GM21786 (cell line): ENCODE results near the gene USP47.

Experiments used
- ATAC-seq: cut with Tn5 transposase; IDR thresholded peaks from one replicate; pipeline ENCODE4 v1.9.1; 2021; ENCODE audit not compliant: unreplicated experiment

The USP47 gene

GRCh38 chr11:11841723-11842420, at the start of gene USP47:
Gene USP47, plus strand, starts transcription at chr11:11841972. Its CDS starts 214 bp downstream, at chr11:11842186.
- ATAC-seq, result peak; percentile 61

- no peak for ATAC-seq
These were observed 48.7 kb upstream of the USP47 start for GRCh38 chr11:11793073-11793472.

- ATAC-seq, result peak; percentile 55
These were observed 43.0 kb upstream of the USP47 start for GRCh38 chr11:11798586-11799438.

- ATAC-seq, result no peak
These were observed 36.5 kb upstream of the USP47 start for GRCh38 chr11:11805228-11805627.

GRCh38 chr11:11806074-11806473, 35.7 kb upstream of the USP47 start:
- no peak for ATAC-seq

- no peak for ATAC-seq
These were observed 35.2 kb upstream of the USP47 start for GRCh38 chr11:11806586-11806985.

- ATAC-seq, result no peak
These were observed 33.7 kb upstream of the USP47 start for GRCh38 chr11:11807811-11808782.

- ATAC-seq, result no peak
These were observed 32.7 kb upstream of the USP47 start for GRCh38 chr11:11808992-11809615.

- ATAC-seq, result no peak
These were observed 30.7 kb upstream of the USP47 start for GRCh38 chr11:11810764-11811726.

GRCh38 chr11:11813288-11813962, 28.3 kb upstream of the USP47 start:
- ATAC-seq, result no peak

- ATAC-seq, result no peak
These were observed 26.9 kb upstream of the USP47 start for GRCh38 chr11:11814614-11815452.

GRCh38 chr11:11816511-11817314, 25.1 kb upstream of the USP47 start:
- ATAC-seq, result no peak

- no peak for ATAC-seq
These were observed 23.8 kb upstream of the USP47 start for GRCh38 chr11:11817957-11818356.

- no peak for ATAC-seq
These were observed 23.1 kb upstream of the USP47 start for GRCh38 chr11:11818529-11819121.

- ATAC-seq, result no peak
These were observed 19.9 kb upstream of the USP47 start for GRCh38 chr11:11821899-11822298.

- no peak for ATAC-seq
These were observed 18.8 kb upstream of the USP47 start for GRCh38 chr11:11822946-11823345.

- ATAC-seq, result no peak
These were observed 15.5 kb upstream of the USP47 start for GRCh38 chr11:11826260-11826659.
